ENCODE data around the gene MT1M. TPM values are rescaled to one million over a fixed set of nuclear protein-coding genes. Genes with fewer than 3 reads are reported as not detected.

Gene MT1M
- total and polyA plus RNA-seq, 2 of the 8 experiments (the other 6 are each of a cell fraction or from before 2014, with no cell fraction given), result 2.1 TPM; not detected in 1

DNA sequence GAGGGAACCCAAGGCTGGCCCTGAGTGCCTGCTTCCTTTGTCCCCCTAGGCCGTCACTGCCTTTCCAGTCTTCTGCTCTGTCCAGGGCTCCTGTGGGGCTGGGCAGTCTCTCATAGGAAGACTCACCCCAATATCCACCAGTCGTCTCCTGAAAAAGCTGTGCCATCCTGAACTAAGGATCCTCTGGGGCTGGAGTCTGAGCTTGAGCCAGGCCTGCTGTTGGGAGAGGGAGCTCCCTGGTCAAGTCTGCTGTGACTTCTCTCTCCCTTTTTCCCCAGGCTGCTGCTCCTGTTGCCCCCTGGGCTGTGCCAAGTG, 38.1 kb downstream of the MT1M start:
- H3K9ac ChIP-seq (replicated peaks in 1 of 4; ENCODE audit: extremely low read depth in 1 of 4, low read depth in 3 of 4, low read length in 3 of 4), result no peak overlapping the region
- no peaks in the 10 kb centered on the region for H3K79me1 ChIP-seq (ENCODE audit: low read depth, low read length)
- no peaks in the 10 kb centered on the region for H3K9me3 ChIP-seq (ENCODE audit: insufficient read depth in 2 of 2, low read depth in 1 of 2, low read length in 1 of 2)
- no peak overlapping the region for H4K8ac ChIP-seq (ENCODE audit: extremely low read depth, insufficient read depth, low read length)
- H3K4me2 ChIP-seq (ENCODE audit: insufficient read depth in 1 of 2, low read depth in 2 of 2, low read length in 2 of 2), result peak overlapping the region; percentile 74 to 92; a peak in 3 of 4 replicates
- H4K20me1 ChIP-seq (replicated peaks in 1 of 2; ENCODE audit: control insufficient read depth in 1 of 2, insufficient read depth in 2 of 2, low read length in 2 of 2), result peaks cover 2 to 9% of the 10 kb centered on the region in 2 experiments
- H3K14ac ChIP-seq (ENCODE audit: insufficient read length), result no peak overlapping the region
- no peak overlapping the region for H3K27ac ChIP-seq (ENCODE audit: low read depth, low read length)
- POLR2A ChIA-PET (ENCODE audit: partially characterized antibody), result interaction anchor here (0.6 to 13.9 kb wide), 10 partner anchors 10 to 63 kb away, joined by 3 to 205 read pairs (median 8); partner anchors contain the start of genes MT1B, MT1E, MT1F and MT1X
- H3K18ac ChIP-seq (ENCODE audit: extremely low read depth, low read length), result no peak overlapping the region
- 18% methylated on average over 2 of the region's 2 CpGs; no CpG with 5 or more reads in 1 of the 2 experiments for WGBS, 2 experiments (ENCODE audit: extremely low coverage in 1 of 2, insufficient coverage in 1 of 2, insufficient read length in 1 of 2, insufficient replicate concordance in 2 of 2, low coverage in 1 of 2, low lambda C conversion rate in 2 of 2, missing lambda C conversion rate in 1 of 2)
- no peak overlapping the region for H3K56ac ChIP-seq (replicated peaks; ENCODE audit: insufficient read length, low read depth, low read length)
- no peak overlapping the region for H2AFZ ChIP-seq (ENCODE audit: low read length)
- no peak overlapping the region for H2BK15ac ChIP-seq (ENCODE audit: low read length)
- H2BK12ac ChIP-seq (ENCODE audit: low read depth, low read length), result no peak overlapping the region; the same call in 1 of the 2 replicates
- H2AK5ac ChIP-seq (ENCODE audit: low read depth, low read length), result no peak overlapping the region
- H2BK120ac ChIP-seq (replicated peaks; ENCODE audit: low read depth, low read length), result no peak overlapping the region
- H4K91ac ChIP-seq (replicated peaks; ENCODE audit: insufficient read length, low read length), result no peak overlapping the region
- no peak overlapping the region for H3K23ac ChIP-seq (ENCODE audit: insufficient read length)
- CTCF ChIA-PET (ENCODE audit: partially characterized antibody), result interaction anchor here (0.5 to 4.6 kb wide), 8 partner anchors 8 to 885 kb away, joined by 3 to 29 read pairs (median 4); partner anchors contain the start of gene MT1E
- no peak for DNase-seq (ENCODE audit: low read depth in 1 of 2, low spot score in 2 of 2)
- H3K27me3 ChIP-seq (replicated peaks in 1 of 4; ENCODE audit: control insufficient read depth in 3 of 4, extremely low read depth in 1 of 4, insufficient read depth in 3 of 4, low read length in 3 of 4), result peaks cover 60 to 83% (median 75%) of the 10 kb centered on the region in 4 experiments
- no peak overlapping the region for H4K5ac ChIP-seq (ENCODE audit: insufficient read length, low read depth, low read length)
- no peaks in the 10 kb centered on the region for H3K79me2 ChIP-seq (ENCODE audit: control insufficient read depth in 1 of 2, insufficient read depth in 2 of 2, low read length in 2 of 2)
- H2BK5ac ChIP-seq (ENCODE audit: low read depth, low read length), result no peak overlapping the region
- no peak overlapping the region for H3K4ac ChIP-seq (replicated peaks; ENCODE audit: insufficient read length, low read depth, low read length)
- FAIRE-seq, result no peak
- peak overlapping the region in 1 of 4 experiments; percentile 52; a peak in 2 of 8 replicates for H3K4me3 ChIP-seq (ENCODE audit: extremely low read depth in 1 of 4, insufficient read depth in 2 of 4, low read depth in 3 of 4, low read length in 4 of 4)
- H3K23me2 ChIP-seq (ENCODE audit: low read depth, low read length), result peaks cover 10% of the 10 kb centered on the region; the same call in 1 of the 2 replicates
- peaks cover 3 to 22% (median 15%) of the 10 kb centered on the region in 4 experiments for H3K4me1 ChIP-seq (replicated peaks in 1 of 4; ENCODE audit: control insufficient read depth in 3 of 4, insufficient read depth in 4 of 4, low read length in 3 of 4)
- H2BK20ac ChIP-seq (ENCODE audit: low read length), result no peak overlapping the region; the same call in 1 of the 2 replicates
- H3K36me3 ChIP-seq (ENCODE audit: control insufficient read depth in 2 of 4, insufficient read depth in 4 of 4, low read length in 3 of 4), result no peaks in the 10 kb centered on the region
- TF ChIP-seq PHF8 (conservative IDR thresholded peaks at IDR 0.05; ENCODE audit: low read depth, low read length), result no peak

Measured in H1 (cell line).